GM21390 (cell line): Measurements from ENCODE around the gene FHIP1B.
A peak's percentile ranks its signal among the peaks of the same experiment; 100 is the strongest.
"Not testable (repeated sequence)": the region's sequence is repeated elsewhere in the genome, so short reads cannot be mapped to it uniquely, and the experiment has no call there.

ENCODE experiments used
- ATAC-seq: cut with Tn5 transposase; IDR thresholded peaks from one replicate; pipeline ENCODE4 v1.9.1; 2021; ENCODE audit not compliant: unreplicated experiment

The FHIP1B gene

DNA sequence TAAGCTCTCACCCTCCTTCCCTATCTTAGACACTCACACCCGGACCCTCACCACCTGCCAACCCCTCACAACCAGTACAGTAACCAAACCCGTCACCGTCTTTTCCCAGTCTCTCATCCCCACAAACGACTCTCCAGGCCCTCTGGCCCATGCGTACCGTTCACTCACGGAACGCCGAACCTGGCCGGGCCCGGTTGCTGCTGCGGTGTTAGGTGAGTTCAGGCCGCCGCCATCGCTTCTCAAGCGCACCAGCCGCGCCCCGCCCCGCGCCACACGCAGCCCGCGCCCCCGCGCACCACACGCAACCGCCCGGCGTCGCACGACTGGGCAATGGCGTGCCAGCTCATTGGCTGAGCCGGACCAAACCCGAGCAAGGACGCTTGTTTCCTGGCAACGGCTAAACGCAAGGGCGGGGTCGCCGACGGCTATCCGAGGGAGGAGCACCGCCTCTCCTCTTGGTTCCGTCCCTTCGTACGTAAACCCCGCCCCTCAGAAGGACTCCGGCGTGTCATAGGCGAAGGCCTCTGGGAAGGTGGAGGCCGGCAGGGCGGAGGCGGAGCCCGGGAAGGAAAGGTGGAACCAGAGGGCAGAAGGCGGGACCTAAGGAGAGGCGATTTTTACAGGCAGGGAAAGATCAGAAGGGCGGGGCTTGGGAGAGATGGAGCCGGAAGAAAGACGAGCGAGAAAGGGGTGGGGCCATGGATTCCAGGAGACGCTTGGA lies at the start of gene FHIP1B:
Gene FHIP1B, minus strand, starts transcription at position 250 of the 721 bp plus-strand sequence. CDS start 10,120 bp downstream, outside the sequence.
- peak; percentile 95 for ATAC-seq

DNA sequence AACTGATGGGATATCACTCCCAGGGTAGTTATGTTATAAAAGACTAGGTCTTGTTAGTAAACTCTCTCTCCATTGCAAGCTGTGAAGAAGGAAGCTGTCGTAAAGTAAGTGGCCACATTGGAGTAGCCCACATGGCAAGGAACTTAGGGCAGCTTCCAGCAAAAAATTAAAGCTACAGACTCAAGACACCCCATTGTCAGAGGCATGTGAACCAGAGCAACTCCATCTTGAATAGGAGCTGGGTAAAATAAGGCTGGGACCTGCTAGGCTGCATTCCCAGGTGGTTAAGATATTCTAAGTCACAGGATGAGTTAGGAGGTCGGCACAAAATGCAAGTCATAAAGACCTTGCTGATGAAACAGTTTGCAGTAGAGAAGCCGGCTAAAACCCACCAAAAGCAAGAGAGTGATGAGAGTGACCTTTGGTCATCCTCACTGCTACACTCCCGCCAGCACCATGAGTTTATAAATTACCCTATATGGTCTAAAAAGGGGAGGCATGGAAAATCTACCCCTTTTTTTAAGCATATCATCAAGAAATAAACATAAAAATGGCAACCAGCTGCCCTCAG lies 49.1 kb upstream of the FHIP1B start:
- no peak for ATAC-seq

DNA sequence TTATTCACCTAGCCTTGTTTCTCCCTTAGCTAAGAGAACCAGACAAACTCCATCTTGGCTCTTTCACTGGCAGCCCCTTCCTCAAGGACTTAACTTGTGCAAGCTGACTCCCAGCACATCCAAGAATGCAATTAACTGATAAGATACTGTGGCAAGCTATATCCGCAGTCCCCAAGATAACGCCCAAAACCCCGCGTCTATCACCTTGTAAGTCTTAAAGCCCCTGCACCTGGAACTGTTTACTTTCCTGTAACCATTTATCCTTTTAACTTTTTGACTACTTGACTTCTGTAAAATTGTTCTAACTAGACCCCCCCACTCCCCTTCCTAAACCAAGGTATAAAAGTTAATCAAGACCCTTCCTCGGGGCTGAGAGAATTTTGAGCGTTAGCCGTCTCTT lies 46.4 kb upstream of the FHIP1B start:
- not testable (repeated sequence) for ATAC-seq

DNA sequence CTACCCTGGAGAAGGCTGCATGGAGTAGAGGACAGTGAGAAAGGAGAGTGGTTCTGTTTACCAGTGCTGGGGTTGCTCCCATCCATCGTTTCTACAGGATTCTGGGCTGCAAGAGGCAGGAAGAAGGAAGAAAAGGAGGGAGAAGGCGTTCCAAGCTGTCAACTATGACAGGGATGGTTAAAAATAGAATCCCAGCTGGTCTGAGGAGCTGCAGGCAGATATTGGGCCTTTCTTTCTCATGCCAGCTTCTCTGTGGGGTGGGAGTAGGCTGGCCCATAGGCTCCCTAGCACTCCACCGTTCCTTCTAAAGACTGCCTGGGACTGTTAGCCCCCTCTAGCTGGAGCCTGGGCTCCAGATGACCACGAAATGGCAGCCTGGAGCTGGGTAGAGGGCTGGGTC lies 38.8 kb upstream of the FHIP1B start:
- ATAC-seq, result no peak

DNA sequence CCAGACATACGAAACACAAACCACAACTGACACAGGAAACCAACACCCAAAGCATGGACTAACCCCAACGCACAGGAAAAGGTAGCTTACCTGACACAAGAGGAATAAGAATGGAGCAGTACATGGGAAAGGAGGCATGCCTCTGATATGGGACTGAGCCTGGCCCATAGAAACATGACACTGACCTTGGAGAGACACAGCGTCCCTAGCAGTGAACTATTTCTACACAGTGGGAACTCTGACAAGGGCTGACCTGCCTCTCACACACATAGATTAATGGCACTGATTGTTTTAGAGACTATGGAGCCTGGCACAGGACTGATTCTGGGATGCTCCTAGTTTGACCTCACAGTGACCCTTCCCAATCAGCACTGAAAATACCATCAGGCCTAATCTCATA lies 37.2 kb upstream of the FHIP1B start:
- ATAC-seq, result no peak

DNA sequence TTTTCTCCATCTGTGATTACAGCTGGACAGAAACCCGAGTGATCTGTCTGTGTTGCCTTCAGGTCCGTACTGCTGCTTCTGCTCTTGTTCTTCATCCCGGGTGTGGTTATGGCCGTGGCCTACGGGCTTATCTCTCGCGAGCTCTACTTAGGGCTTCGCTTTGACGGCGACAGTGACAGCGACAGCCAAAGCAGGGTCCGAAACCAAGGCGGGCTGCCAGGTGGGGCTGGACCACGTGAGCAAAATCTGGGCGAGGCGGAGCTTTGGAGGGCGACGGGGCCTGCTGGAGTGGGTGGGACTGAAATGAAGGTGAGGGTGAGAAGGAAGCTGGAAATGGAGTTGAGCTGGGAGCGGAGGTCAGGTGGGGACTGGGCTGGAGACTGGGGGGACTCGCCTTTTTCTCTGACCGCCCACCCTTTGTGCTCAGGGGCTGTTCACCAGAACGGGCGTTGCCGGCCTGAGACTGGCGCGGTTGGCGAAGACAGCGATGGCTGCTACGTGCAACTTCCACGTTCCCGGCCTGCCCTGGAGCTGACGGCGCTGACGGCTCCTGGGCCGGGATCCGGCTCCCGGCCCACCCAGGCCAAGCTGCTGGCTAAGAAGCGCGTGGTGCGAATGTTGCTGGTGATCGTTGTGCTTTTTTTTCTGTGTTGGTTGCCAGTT lies 36.3 kb upstream of the FHIP1B start:
- no peak for ATAC-seq

DNA sequence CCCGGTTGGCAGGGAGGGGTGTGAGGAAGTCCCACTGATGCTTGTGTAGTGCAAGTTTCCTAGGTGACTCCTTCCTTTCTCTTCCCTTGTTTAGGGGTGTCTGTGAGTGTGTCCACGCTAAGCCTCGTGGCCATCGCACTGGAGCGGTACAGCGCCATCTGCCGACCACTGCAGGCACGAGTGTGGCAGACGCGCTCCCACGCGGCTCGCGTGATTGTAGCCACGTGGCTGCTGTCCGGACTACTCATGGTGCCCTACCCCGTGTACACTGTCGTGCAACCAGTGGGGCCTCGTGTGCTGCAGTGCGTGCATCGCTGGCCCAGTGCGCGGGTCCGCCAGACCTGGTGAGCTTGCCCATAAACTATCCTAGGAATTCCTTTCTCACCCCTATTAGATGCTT lies 35.6 kb upstream of the FHIP1B start:
- ATAC-seq, result no peak

DNA sequence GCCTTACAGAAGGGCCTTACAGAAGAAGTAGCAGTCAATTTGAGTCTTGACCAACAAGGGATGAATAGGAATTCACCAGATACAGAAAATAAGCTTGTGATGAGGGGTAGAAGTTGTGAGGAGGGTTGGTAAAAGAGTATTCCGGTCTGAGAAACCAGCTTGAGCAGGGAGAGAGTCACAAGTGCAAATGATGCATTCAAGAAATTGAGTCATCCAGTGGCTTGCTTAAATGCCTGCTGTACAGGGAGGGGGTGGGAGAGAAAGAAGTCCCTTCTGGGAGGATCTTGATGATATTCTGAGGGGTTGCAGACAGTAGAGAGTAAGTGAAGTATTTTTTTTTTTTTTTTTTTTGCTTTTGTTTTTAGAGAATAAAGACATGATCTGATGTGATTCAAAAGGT lies 34.4 kb upstream of the FHIP1B start:
- ATAC-seq, result no peak

DNA sequence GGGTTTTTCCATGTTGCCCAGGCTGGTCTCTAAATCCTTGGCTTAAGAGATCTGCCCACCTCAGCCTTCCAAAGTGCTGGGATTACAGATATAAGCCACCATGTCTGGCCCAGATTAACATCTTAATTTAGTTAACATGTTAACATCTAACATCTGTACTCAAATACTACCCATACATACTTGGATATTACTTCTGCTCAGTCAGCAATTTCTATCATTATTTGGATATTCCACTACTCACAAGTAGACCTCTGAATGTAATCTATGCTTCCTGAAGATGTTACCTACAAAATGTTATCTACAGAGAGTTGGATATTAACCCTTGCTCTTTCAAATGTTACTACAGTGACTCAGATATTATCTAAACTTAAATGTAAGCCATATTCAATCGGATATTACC lies 29.2 kb upstream of the FHIP1B start:
- no peak for ATAC-seq

DNA sequence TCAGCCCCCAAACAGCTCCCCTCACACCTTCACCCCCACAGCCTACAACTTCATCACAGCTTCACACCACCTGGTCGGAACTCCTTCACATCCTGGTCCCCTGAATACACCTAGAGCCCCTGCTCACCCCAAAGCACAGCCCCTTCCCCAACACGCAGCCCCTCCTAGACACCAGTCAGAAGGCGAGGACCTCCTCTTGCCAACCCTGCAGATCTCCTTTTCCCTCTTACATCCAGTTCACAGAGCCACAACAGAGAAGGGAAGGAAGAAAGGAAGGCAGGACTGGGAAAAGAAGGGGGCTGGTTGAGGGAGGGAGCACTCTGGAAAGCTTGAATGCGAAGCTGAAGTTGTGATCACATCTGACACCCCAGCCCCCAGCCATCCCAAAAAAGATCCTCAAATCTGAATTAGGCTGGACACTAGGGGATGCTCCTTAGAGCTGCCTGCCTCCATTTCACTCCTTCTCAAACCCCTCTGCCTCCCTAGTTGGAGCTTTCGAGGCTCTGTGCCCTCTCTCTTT lies 25.8 kb upstream of the FHIP1B start:
- no peak for ATAC-seq

DNA sequence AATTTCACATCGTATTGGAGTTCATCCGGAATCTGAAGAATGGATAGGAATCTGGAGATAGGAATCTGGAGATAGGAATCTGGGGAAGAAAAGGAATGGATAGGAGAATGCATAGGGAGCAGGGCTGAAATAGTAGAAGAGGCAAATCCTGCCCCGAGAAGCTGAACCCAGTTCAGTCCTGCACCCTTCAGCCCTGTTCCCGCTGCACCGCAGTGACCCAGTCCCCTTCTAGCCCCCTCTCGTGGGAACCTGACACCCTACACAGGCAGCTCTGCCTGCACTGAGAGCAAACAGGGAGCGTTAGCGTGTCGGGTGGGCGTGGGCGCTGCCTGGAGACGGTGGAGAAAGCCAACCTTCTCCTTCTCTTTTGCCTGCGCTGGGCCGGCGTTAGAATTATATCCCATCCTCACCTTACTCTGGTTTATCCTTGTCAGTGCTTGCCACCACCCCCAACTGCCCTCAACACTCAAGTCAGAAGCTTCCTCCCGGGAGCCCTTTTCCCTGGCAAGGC lies 24.2 kb upstream of the FHIP1B start:
- no peak for ATAC-seq

DNA sequence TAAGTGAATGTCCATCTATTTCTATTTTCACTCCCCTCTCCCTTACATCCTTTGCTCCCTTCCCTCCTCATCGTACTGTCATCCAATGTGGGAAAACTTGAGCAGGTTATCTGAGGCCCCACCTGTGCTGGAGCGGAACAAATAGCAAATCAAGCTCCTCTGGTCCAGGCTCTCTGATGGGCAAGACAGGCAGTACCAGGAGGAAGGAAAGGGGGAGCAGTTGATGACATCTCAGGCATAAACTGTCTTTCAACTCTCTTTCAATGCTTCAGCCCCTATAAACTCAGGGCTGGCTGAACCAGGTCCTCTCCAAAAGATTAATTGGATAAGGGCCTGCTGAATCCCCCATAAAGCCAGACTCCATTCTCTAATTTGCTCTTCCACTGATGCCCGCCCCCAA lies 23.7 kb upstream of the FHIP1B start:
- ATAC-seq, result no peak

DNA sequence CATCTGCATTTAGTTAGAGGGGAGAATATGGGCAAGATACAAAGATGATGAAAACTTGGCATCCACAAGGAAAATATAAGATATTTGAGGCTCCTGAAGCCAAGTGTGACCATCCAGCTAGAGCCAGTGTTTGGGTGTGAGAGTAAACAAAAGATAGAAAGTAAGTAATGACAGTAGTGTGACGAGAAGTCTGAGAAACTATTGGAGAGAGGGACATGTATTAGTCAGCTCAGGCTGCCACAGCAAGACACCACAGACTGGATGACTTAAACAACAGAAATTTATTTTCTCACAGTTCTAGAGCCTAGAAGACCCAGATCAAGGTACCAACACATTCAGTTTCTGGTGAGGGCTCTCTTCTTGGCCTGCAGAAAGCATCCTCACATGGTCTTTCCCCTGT lies 18.8 kb upstream of the FHIP1B start:
- peak; percentile 65 for ATAC-seq

DNA sequence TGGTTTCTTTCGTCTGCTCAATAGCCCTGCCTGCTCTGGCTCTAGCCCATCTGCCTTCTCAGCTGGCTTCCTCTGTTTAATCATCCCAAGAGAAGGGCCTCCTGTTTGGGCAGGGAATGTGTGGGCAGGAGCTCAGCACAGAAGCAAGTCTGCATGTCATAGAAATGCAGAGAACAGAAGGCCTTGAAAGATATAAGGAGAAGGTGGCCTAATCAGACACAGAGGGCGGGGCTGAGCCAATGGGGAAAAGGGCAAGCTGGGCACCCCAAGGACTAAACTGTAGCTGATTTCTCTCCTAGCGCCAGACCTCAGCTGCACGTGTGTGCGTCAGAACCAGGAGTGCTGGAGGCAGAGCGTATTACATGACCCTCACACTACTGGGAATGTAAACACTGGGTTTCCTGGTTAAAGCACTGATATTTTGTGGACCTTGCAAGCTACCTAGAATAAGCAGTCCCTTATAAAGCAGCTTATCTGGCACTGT lies 17.6 kb upstream of the FHIP1B start:
- no peak for ATAC-seq

DNA sequence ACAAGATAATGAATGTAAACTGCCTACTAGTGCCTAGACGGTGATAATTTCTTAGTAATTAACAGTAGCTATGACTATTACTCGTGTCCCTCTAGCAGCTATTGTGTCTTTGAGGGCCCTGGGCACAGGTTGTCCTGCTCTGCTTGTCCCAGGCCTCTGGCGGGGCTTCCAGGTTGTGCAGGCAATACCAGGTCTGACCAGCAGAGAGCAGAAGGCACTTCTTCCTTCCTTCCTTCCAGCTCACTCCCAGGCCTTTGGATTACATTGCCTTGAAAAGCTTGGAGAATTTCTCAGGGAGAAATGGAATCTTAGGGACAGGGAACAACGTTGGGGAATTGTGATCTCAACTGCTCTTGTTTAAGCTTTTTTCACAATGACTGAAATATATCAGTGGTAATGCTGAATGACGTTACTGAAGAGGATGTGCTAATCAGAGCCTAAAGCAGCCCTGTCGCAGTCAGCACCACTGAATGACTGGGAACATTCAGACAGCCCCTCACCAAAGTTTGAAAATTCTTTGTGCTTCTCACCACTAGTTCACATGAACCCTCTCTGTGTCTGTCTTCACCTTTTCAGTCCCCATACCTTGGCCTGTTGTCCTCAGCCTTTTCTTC lies 16.8 kb upstream of the FHIP1B start:
- ATAC-seq, result peak; percentile 85

DNA sequence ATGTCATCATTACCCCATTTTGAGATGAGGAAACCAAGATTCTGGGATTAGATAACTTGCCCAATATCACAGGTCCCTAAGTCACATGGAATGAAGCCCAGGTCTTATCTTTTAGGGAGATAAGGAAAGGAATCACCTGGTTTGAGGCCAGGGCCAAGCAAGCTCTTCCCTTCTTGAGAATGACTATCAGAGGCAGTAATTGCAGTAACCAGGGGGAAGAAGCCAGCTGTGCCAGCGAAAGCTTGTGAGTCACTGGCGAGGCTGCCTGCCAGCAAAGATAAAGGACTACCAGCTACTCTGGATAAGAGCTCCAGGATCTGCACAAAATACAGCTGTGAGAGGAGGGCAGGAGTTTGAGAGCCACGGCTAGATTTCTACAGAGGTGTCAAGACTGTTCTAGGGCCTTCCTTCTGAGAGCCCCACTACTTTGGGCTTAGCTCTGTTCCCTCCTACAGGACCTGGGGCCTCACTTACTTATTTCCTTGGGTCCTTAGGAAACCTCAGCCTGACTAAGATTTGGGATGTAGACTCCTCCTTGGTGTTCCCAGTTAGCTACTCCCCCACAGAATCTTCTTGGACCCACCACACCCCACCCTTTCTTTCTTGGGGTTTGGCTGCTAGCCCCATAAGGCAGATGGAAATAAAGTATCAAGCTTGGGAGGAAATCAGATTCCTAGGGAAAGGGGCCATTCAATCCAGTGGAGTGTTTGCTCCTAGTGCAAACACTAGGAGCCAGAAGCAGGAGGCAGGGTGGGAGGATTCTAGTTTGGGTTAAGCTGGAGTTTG lies 15.5 kb upstream of the FHIP1B start:
- no peak for ATAC-seq

DNA sequence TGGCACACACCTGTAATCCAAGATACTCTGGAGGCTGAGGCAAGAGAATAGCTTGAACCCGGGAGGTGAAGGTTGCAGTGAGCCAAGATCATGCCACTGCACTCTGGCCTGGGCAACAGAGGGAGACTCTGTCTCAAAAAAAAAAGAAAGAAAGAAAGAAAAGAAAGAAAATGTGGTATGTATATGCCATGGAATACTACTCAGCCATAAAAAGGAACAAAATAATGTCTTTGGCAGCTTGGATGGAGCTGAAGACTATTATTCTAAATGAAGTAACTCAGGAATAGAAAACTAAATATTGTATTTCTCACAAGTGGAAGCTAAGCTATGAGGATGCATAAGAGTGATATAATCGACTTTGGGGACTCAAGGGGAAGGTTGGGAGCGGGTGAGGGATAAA lies 14.5 kb upstream of the FHIP1B start:
- ATAC-seq, result not testable (repeated sequence)

DNA sequence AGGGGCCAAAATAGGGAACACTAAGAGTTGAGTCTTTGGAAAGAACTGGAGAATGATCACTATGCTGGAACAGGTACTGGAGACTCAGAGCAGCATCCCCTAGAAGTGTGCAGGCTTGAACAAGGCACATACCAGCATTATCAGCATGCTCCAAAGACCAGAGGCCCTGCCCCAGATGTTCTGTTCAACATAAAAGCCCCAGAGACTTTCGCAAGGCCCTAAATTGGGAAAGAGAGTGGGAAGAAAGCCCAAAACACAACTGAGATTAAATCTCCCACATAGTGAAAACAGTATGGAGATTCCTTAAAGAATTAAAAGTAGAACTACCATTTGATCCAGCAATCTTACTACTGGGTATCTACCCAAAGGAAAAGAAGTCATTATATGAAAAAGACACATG lies 13.8 kb upstream of the FHIP1B start:
- no peak for ATAC-seq

DNA sequence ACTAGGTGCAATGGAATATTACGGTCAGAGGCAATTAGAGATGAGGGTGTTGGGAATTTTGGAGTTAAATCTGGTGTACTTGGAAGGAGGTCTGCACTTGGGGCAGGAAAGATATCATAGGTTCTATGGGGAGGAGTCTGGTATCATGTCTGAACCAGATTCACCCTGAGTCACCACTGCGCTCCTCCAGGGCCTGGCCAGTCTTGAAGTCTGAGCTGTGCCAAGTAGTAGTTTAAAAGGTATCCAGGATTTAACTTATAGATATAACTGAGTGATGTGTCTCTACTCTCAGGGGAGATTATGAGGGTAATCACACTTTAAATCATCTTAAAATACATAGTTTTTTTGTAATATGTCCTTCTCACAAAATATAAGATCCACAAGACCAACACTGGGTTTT lies 11.1 kb upstream of the FHIP1B start:
- no peak for ATAC-seq

DNA sequence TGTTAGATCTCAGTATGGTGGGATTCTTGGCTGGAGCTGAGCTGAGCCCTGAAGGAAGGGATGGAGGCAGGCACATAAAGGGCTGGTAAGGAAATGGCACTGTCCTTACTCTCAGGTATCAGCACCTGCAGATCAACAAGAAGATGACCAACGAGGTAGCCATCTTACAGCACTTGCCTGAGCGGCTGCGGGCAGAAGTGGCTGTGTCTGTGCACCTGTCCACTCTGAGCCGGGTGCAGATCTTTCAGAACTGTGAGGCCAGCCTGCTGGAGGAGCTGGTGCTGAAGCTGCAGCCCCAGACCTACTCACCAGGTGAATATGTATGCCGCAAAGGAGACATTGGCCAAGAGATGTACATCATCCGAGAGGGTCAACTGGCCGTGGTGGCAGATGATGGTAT lies 6.9 kb upstream of the FHIP1B start:
- no peak for ATAC-seq

DNA sequence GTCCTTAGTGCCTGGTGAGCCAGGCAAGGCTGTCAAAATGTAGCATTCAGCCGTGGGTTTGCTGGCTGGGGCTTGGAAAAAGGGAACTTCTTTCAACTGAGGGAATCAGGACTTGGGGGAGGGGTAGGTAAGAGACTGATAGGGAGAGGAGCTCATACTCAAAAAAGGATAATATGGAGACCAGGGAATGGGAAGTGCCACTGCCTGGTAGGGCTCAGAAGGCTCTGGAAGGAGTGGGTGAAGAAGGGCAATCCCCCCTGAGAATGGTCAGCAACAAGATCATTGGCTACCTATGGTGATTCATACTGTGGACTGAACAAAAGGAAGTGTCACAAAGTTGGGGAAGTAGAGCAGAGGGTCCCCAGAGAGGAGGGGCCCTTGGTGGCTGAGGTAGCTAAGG lies 6.3 kb upstream of the FHIP1B start:
- no peak for ATAC-seq
